ENCODE results near the gene THOC2.
"Not testable (repeated sequence)": the region's sequence is repeated elsewhere in the genome, so short reads cannot be mapped to it uniquely, and the experiment has no call there.

Gene THOC2, protein sequence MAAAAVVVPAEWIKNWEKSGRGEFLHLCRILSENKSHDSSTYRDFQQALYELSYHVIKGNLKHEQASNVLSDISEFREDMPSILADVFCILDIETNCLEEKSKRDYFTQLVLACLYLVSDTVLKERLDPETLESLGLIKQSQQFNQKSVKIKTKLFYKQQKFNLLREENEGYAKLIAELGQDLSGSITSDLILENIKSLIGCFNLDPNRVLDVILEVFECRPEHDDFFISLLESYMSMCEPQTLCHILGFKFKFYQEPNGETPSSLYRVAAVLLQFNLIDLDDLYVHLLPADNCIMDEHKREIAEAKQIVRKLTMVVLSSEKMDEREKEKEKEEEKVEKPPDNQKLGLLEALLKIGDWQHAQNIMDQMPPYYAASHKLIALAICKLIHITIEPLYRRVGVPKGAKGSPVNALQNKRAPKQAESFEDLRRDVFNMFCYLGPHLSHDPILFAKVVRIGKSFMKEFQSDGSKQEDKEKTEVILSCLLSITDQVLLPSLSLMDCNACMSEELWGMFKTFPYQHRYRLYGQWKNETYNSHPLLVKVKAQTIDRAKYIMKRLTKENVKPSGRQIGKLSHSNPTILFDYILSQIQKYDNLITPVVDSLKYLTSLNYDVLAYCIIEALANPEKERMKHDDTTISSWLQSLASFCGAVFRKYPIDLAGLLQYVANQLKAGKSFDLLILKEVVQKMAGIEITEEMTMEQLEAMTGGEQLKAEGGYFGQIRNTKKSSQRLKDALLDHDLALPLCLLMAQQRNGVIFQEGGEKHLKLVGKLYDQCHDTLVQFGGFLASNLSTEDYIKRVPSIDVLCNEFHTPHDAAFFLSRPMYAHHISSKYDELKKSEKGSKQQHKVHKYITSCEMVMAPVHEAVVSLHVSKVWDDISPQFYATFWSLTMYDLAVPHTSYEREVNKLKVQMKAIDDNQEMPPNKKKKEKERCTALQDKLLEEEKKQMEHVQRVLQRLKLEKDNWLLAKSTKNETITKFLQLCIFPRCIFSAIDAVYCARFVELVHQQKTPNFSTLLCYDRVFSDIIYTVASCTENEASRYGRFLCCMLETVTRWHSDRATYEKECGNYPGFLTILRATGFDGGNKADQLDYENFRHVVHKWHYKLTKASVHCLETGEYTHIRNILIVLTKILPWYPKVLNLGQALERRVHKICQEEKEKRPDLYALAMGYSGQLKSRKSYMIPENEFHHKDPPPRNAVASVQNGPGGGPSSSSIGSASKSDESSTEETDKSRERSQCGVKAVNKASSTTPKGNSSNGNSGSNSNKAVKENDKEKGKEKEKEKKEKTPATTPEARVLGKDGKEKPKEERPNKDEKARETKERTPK (N-terminal part only)

DNA sequence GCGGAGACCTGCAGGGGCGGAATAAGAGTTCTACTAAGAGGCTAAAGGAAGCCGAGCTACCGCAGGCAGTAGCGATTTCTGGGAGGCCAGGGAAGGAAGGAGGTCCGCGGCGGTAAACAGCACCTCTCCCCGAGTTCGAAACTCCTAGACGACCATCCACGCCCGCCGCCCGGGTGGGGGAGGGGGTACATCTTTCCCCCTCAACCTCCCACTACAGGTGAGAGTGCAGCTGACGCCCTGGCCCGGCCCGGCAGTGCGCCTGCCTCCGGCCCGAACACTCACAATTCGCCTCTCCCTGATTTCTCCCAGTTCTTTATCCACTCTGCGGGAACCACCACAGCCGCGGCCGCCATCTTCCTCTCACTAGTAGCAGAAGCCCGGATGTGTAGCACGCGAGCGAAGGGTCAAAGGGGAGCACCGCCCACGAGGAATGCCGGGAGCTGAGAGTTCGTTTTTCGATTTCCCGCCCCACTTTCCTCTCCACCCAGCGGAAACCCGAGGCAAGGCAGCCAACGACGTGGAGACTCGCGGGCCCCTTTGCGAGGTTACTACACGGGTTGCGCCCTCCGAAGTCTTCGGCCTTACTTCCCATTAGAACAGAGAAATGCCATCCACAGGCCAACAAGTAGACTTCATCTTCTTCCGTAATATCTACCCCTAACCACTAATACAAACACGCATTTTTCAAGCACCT lies at the start of gene THOC2:
TSS of gene THOC2 (minus strand) at position 383 of the 694 bp plus-strand sequence. CDS start at position 353, 30 bp downstream.
- peak; percentile 79 to 80 for DNase-seq

DNA sequence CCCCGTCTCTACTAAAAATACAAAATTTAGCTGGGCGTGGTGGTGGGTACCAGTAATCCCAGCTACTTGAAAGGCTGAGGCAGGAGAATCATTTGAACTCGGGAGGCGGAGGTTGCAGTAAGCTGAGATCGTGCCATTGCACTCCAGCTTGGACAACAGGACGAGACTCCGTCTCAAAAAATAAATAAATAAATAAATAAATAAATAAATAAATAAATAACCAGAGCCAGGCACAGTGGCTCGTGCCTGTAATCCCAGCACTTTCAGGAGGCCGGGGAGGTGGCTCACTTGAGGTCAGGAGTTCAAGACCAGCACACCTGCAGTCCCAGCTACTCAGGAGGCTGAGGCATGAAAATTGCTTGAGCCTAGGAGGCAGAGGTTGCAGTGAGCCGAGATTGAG lies 48.9 kb upstream of the THOC2 start:
- not testable (repeated sequence) for DNase-seq

DNA sequence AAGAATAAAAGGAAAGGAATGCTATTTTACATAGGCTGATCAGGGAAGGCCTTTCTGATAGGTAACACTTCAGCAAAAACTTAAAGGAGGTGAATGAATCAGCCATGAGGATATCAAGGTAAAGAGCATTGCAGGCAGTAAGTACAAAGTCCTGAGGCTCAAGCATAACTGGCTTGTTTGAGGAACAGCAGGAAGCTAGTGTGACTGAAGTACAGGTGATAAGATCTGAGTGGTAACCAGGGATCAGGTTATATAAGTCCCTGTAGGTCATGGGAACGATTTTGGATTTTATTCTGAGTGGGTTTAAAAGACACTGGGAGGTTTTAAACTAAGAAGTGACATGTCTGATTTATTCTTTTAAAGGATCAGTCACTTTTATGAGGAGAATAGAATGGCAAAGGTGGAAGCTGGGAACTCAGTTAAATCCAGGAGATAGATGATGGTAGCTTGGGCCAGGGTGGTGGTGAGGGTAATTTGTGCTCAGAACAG lies 47.1 kb upstream of the THOC2 start:
- DNase-seq: no peak

DNA sequence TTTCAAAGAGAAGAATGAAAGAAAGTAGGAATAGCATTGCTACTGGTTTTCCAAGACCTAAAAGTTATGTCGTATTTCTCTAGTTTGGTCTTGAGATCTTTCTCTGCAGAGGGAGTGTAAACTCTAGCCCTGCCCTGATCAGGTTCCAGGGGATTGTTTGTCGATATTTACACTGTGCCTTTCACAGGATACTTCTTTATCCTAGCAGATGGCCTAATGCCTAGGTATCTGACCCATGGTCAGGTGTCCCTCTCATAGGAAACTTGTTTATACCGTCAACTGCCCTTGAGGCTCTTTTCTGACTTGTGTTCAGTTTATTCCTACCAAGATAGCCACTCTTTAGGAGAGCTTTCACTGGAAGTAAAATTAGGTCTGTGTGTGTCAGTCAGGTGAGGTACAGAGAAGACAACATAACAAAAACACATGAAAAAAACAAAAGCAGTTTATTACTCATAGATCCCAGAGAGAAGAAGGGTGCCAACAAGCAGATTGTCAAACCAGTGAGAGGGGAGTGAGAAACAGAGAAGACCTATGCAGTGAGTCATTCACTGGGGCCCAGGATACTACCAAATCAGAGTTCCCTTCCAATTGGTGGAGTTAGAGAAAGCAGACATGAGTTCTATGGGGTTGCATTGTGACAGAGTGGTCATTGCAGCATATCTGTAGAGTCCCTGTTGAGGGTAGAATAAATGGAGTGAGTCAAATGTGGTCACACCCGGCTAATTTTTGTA lies 40.6 kb upstream of the THOC2 start:
- no peak for DNase-seq

DNA sequence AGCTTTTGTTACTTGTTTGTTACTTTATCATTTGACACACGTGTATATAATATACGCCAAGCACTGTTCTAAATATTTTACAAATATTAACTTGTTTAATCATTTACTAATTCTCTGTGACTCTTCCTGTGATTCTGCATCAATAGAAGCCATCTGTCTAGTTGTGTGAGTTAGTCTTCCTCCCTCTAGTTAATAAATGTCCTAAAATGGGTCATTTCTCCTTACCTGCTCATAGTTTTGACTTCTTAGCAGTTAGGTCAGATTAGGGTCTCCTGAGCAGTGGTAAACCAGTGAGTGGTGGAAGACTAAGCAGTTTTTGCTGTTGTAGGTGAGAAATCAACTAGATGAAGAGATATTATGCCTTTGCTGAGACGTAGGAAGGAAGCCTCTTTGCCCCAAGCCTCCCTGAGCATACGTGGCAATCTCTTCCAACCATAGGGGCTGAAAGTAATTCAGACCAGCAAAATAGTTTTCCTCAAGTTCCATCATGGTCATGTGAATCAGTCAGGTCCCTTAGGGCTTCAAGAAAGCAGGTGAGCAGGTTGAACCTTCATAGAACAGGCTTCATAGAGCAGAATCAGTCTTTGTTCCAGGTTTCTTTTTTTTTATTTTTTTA lies 38.7 kb upstream of the THOC2 start:
- no peak for DNase-seq

DNA sequence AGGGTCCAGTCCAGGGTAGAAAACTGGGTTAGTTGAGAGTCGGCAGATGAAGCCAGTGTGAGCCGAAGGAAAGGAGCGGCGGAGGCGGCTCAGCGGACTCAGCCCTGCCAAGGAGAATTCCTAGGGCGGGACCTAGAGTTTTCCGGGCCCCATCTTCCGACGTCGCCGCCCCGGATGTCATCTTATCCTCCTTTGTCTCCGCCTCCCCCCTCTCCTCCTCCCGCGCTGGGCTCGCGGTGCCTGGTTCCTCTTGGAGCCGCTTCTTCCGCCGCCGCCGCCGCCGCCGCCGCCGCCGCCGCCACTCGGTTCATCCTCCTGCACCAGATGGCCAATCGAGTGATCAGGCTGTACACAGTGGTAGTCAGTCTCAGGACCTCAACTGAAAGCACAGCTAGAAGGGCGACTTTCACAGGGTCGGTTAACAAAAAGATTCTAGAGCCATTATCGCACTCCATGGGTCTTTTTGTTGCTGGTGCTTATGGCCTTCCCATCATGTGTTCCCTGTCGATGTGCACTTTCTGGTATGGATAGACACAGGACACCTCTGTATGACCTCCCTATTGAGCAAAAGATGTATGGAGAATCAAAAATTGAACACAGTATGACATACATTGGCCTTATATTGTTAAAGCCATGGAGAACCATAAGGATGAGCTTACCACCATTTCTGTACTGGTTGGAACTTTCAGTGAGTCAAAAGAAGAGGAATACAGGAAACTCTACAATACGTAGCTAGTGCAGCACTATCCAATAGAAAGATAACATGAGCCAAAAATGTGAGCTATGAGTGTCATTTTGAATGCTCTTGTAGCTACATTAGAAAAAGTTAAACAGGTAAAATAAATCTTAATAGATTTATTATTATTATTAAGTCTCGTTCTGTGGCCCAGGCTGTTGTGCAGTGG lies 32.4 kb upstream of the THOC2 start:
- DNase-seq: peak; percentile 39 to 42

DNA sequence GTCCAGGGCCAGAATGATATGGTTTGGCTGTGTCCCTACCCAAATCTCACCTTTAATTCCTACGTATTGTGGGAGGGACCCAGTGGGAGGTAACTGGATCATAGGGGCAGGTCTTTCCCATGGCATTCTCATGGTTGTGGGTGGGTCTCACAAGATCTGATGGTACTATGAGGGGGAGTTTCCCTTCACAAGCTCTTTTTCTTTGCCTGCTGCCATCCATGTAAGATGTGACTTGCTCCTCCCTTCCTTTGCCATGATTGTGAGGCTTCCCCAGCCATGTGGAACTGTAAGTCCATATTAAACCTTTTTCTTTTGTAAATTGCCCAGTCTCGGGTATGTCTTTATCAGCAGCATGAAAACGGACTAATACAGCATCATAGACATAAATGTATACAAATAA lies 27.0 kb upstream of the THOC2 start:
- DNase-seq: not testable (repeated sequence)

DNA sequence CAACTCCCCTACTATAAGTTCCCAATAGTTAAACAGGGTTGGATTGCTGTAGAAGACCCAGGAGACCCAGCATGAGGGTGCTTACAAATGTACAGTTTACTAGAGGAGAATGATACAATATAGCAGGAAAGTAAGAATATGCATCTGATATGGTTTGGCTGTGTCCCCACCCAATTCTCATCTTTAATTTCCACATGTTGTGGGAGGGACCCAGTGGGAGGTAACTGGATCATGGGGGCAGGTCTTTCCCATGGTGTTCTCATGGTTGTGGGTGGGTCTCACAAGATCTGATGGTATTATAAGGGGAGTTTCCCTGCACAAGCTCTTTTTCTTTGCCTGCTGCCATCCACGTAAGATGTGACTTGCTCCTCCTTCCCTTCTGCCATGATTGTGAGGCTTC lies 24.9 kb upstream of the THOC2 start:
- DNase-seq: not testable (repeated sequence)

DNA sequence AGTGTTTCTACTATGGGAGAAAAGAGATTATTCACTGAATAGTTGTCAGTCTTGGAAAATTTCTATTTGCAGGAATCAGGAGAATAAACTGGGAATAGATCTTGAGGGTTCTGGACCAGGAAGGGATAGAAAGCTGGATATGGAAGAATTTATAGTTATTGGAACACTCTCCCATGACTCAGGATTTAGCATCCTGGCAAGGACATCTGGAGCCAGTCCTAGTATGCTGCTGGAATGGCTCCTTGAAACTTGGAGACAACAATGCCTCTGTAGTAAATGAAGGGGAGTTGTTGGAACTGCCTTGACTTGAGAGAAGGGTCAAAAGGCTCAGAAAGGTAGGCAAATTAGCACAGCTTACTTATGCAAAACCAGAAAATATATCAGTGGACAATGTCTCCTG lies 23.5 kb upstream of the THOC2 start:
- DNase-seq: no peak

DNA sequence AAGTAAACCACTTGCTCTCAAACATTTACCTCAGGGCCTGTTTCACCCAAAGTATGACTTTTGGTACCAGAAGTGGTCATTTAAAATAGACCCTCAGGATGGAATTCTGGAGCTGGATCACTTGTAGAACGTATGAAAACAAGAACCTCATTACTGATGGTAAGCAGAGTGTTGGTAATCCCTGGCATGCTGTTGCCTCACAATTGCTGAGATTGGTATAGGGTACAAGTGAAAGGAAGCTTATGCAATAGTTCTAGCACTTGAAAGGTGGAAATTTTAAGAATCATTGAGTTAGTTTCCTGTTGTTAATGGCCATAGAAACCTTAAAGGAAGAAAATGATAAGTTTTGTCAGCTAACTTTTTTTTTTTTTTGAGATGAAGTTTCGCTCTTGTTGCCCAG lies 22.3 kb upstream of the THOC2 start:
- DNase-seq: no peak

DNA sequence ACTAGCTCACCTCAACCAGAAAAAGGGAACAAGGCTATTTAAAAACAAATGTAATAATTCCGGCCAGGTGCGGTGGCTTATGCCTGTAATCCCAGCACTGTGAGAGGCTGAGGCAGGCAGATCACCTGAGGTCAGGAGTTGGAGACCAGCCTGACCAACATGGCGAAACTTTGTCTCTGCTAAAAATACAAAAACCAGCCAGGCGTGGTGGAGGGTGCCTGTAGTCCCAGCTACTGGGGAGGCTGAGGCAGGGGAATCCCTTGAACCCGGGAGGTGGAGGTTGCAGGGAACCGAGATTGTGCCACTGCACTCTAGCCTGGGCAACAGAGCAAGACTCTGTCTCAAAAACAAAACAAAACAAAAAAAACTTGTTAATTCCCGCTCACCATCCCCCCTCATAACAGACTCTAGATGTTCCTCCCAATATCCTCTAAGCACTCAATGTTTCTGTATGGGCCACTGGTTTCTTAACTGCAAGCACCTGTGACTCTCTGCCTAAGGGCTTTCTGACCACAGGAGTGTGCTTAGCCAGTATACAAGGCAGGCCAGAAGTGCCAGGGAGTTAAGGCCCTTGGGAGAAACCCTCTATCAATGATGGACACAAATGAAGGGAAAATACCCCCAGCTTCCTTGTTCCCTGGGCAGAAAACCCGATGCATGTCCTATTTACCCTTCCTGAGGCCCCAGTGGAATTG lies 21.0 kb upstream of the THOC2 start:
- no peak for DNase-seq

DNA sequence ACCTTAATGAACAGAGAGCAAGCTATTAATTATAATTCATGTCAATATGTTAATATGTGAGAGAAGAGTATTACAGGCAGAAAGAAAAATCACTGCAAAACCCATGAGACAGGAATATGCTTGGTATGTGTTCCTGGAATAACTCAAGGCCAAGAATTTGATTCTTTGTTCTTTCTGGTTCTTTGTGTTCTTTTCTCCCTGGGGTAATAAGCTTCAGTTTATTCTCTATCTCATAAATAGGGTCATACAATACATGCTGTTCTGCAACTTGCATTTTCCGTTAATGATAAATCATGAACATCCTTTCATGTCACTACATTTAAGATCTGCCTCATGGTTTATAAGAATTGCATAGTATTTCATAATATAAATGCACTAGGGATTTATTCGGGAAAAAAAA lies 16.8 kb upstream of the THOC2 start:
- no peak for DNase-seq

DNA sequence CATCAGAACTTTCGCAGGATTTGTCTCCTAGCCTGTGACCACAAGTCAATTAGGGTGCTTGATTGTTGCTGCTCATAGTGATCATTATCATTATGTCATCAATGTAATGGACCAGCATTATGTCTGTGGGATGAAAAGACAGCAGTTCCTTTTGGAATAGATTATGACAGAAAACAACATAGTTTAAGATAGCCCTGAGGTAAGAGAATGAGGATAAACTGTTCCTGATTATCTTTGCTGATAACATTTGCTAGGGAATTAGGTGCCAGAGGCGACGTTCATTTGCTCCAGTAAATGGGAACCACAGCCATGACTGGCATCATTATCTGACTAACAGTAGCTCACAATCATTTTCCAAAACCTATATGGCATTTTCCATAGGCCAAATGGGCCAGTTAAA lies 12.7 kb upstream of the THOC2 start:
- no peak for DNase-seq

DNA sequence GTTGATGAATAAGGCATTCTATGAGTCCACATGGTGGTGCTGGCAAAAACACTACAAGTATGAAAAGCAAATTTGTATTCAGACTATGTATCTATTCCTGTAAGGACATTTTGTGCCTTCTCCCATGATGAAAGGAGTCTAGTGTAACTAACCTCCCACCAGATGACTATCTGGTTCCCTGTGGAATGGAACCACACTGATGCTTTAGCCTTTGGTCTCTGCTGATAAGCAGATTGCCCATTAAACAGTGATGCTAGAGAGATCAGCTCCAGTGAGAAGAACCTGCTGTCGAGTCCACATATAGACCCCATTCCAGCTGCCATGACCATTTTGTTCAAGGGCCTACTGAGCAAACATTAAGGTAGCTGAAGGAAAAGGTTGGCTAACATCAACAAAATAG lies 10.5 kb upstream of the THOC2 start:
- DNase-seq: no peak

DNA sequence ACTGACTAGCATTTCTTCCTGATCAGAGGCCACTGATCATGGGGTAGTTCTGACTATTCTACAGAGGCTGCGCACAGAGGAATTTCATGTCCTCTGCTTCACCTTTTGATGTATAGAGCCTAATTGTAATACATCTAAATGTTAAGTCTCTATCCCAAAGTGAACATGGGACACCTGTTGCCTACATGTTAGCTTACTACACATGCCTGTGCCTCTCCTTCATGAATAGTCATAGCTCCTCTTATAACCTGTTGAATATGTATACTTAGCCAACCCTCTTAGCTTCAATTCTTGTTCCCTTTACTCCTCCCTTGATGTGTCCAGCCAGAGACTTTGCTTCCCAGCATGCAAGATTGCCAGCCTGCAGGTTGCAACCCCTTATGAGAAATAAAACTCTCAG lies 9.6 kb upstream of the THOC2 start:
- no peak for DNase-seq

DNA sequence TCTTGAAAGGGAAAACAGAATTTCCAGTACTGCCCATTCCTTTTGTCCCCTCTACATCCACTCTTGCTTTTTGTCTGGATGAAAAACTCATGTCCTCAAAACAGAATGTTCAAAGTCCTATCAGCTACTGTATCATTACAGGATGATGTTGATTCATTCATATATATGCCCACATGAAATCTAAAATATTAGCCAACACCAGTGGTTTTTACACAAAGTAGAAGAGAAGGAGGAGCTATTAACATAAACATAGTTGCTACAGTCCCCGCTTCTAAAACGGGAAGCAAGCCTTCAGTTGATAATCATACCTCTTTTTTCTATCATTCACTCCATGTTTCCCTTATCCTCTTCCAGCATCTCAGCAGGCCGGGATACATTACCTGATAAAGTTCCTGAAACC lies 7.7 kb upstream of the THOC2 start:
- DNase-seq: no peak

DNA sequence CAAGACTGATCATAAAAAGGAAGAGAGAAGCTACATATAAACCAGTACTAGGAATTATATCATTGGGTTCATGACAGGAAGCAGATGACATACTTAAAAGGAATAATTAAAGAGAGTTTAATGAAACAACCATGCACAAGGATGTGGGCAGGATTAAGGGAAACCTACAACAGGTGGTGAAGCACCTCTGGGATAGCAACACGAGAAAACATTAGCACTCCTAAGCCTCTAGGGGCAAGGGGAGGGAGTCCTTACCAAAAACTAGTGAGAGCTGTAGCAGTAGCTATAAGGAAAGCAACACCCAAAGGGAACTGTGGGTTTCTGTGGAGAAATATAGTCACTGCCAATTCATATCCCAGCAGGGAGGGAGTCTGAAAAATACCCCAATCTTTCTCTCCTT lies 7.2 kb upstream of the THOC2 start:
- no peak for DNase-seq

DNA sequence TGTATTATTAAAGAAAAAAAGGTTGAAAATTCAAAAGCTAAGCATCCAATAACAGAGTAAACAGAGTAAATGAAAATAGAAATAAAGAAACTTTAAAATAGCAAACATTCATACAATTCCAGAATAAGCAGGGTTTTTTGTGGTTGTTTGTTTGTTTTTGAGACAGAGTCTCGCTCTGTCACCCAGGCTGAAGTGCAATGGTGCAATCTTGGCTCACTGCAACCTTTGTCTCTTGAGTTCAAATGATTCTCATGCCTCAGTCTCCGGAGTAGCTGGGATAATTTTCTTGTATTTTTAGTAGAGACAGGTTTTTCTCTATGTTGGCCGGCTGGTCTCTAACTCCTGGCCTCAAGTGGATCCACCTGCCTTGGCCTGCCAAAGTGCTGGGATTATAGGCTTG lies 6.6 kb upstream of the THOC2 start:
- no peak for DNase-seq

DNA sequence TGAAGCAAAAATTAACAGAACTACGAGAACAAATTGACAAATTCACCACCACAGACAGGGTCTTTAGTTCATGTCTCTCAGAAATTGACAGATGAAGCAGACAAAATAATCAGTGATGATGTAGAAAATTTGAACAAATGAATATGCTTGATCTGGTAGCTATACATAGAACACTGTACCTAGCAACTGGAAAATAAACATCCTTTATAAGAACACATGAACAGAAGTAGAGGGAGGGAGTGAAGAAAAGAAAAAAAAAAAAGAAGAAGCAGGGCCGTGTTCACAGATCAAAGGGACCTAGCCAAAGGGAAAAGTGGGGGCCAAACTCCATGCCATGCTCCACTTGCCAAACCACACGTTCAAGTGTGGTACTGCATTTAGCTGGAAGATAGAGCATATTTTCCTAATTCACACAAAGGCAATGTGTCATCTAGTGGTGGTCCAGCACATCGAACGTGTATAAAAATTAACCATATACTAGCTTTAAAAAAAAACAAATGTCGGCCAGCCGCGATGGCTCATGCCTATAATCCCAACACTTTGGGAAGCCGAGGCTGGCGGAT lies 5.6 kb upstream of the THOC2 start:
- DNase-seq: no peak
